K562 (cell line): ENCODE measurements around the gene SVBP. TPM values are rescaled to one million over a fixed set of nuclear protein-coding genes. Genes with fewer than 3 reads are reported as not detected.

ENCODE experiments used
- BRD4 ChIP-seq: fragments of 200-600 bp; sonication (generic); IDR thresholded peaks from 2 replicates; pipeline ENCODE4 v1.6.1; 2017; ENCODE audit warnings: inconsistent platforms
- BRD9 ChIP-seq: fragments of 450-650 bp; IDR thresholded peaks from 2 replicates; pipeline ENCODE4 v1.6.1; 2018; ENCODE audit warnings: low read depth; ENCODE audit not compliant: partially characterized antibody
- FOXA3 ChIP-seq, 2 experiments: fragments of 450-650 bp in 1 of 2; sonication (generic) in 1 of 2; formaldehyde crosslinking; IDR thresholded peaks in 1 of 2; conservative IDR thresholded peaks in 1 of 2; 2 replicates each; pipeline versions ENCODE4 v1.4.0 to v1.8.0; 2020 to 2022; ENCODE audit warnings: mild to moderate bottlenecking in 2 of 2, missing genetic modification reagents in 1 of 2
- IRF1 ChIP-seq: sonication (generic); formaldehyde crosslinking; IDR thresholded peaks from 2 replicates; pipeline ENCODE4 v1.8.0; 2022; ENCODE audit warnings: missing genetic modification reagents, mild to moderate bottlenecking, borderline replicate concordance
- MEF2D ChIP-seq: conservative IDR thresholded peaks from 2 replicates; pipeline ENCODE4 v1.6.1; 2016; ENCODE audit warnings: low read depth, missing genetic modification characterization, missing compliant biosample characterization
- MLX ChIP-seq, 2 experiments: fragments of 450-650 bp in 1 of 2; sonication (generic) in 1 of 2; formaldehyde crosslinking; conservative IDR thresholded peaks; 2 replicates each; pipeline versions ENCODE4 v1.4.0 to v1.8.1; 2020 to 2022; ENCODE audit warnings: mild to moderate bottlenecking in 1 of 2, missing genetic modification reagents in 1 of 2
- YY1 ChIP-seq, 3 experiments: IDR thresholded peaks; 2 replicates each; pipeline ENCODE4 v1.6.1; 2011; ENCODE audit warnings: low read length in 2 of 3, mild to moderate bottlenecking in 2 of 3, moderate library complexity in 2 of 3, borderline replicate concordance in 1 of 3, control low read depth in 1 of 3, low read depth in 1 of 3; ENCODE audit not compliant: insufficient read depth in 3 of 3, insufficient replicate concordance in 2 of 3, control insufficient read depth in 1 of 3, insufficient read length in 1 of 3; ENCODE audit errors: extremely low read depth in 1 of 3
- ZNF395 ChIP-seq: fragments of 200-800 bp; sonication (Bioruptor generic); IDR thresholded peaks from 2 replicates; pipeline ENCODE4 v1.6.1; 2017; ENCODE audit warnings: missing genetic modification characterization, missing compliant biosample characterization
- ZNF699 ChIP-seq: fragments of 250-450 bp; sonication (Bioruptor Pico); IDR thresholded peaks from 2 replicates; pipeline ENCODE4 v1.8.0; 2021; ENCODE audit warnings: mild to moderate bottlenecking, moderate library complexity; ENCODE audit not compliant: insufficient replicate concordance
- polyA plus RNA-seq, 8 experiments: library from polyadenylated mRNA; depleted of rRNA in 4 of 8; stranded (reverse) in 5 of 8; unstranded in 3 of 8; fragments of >200 nt; fragmentation: Nextera tagmentation in 2 of 8; fragmentation: Illumina TruSeq in 1 of 8; extraction: Ambion mirVana in 2 of 8; extraction: Trizol in 1 of 8; gene quantifications; 2 replicates each; pipeline versions ENCODE4 v1.2.1 to v1.2.3, GENCODE V29; 2011 to 2014; ENCODE audit warnings: inconsistent platforms in 1 of 8, missing spikeins in 1 of 8
- total RNA-seq, 7 experiments: library from RNA; depleted of rRNA in 6 of 7; stranded (reverse); fragments of >200 nt in 6 of 7; fragmentation: Illumina TruSeq in 2 of 7; extraction: Trizol in 2 of 7; gene quantifications; 2 replicates each; pipeline versions ENCODE4 v1.2.1 to v1.2.3, GENCODE V29; 2011 to 2021; ENCODE audit warnings: low replicate concordance in 1 of 7

SVBP gene
- total and polyA plus RNA-seq, 9 of the 15 experiments (the other 6 are each of a cell fraction or from before 2014, with no cell fraction given) = 31.7 to 49.7 (median 40.0) TPM

- TF ChIP-seq YY1 (IDR thresholded peaks at IDR 0.05; ENCODE audit: borderline replicate concordance in 1 of 3, control insufficient read depth in 1 of 3, extremely low read depth in 1 of 3, insufficient read depth in 3 of 3, insufficient read length in 1 of 3, insufficient replicate concordance in 2 of 3, low read depth in 1 of 3, low read length in 2 of 3) (no peak), ZNF699 (no peak), MEF2D (tag) (no peak), BRD9 (no peak), FOXA3 (CRISPR knock-in tag; conservative IDR thresholded peaks at IDR 0.05 in 1 of 2, IDR thresholded peaks at IDR 0.05 in 1 of 2) (no peak), ZNF395 (CRISPR knock-in tag) (no peak), MLX (CRISPR knock-in tag; conservative IDR thresholded peaks at IDR 0.05) (no peak), BRD4 (no peak), IRF1 (CRISPR knock-in tag) (no peak)
- TF ChIP-seq, all 486 proteins: peak for 0
Observed at GRCh38 chr1:42769811-42770210, 47.4 kb downstream of the SVBP start (continued).
